Activated naive CD4-positive, alpha-beta T cell treated with anti-CD3 and anti-CD28 coated beads, Interleukin-2, amount 10 ng/mL, durations not matched to agents 7 days and 5 days (primary cell): ENCODE data around the gene PPM1J.

Source experiments
- CTCF ChIA-PET: fragments of 350-600 bp; sonication (Branson Sonifier 250); formaldehyde crosslinking; loops from one replicate; lab custom pipeline; 2021; ENCODE audit warnings: antibody characterized with exemption; lab: Charles Lee
- DNase-seq: peaks from one replicate; pipeline ENCODE4 v3.0.0-alpha.2; 2020
- H3K27ac Mint-ChIP-seq: one replicate; pipeline ENCODE4 v1.8.0; 2021; ENCODE audit warnings: mild to moderate bottlenecking, moderate library complexity, mixed read lengths
- H3K27me3 Mint-ChIP-seq: one replicate; pipeline ENCODE4 v1.8.0; 2021; ENCODE audit warnings: mild to moderate bottlenecking, mixed read lengths
- H3K36me3 Mint-ChIP-seq: one replicate; pipeline ENCODE4 v1.8.0; 2021; ENCODE audit warnings: mixed read lengths
- H3K4me1 Mint-ChIP-seq: one replicate; pipeline ENCODE4 v1.8.0; 2021; ENCODE audit warnings: mixed read lengths
- H3K4me3 Mint-ChIP-seq: one replicate; pipeline ENCODE4 v1.8.0; 2021; ENCODE audit warnings: mild to moderate bottlenecking, moderate library complexity, mixed read lengths
- H3K9me3 Mint-ChIP-seq: one replicate; pipeline ENCODE4 v1.8.0; 2021; ENCODE audit warnings: mixed read lengths

Gene PPM1J

GRCh38 chr1:112715264-112716053 lies at the start of gene PPM1J:
Gene PPM1J (minus strand): TSS chr1:112715332. CDS start chr1:112715301, 31 bp downstream.
- Mint-ChIP-seq H3K27me3 (peaks cover 86% of the 10 kb centered on the region), H3K4me3 (peak within 1 kb of the TSS; percentile 79), H3K9me3 (no peaks in the 10 kb centered on the region), H3K27ac (no peak within 1 kb of the TSS), H3K36me3 (no peaks in the 10 kb centered on the region), H3K4me1 (peaks cover 23% of the 10 kb centered on the region)
- CTCF ChIA-PET = interaction anchor here (0.6 to 10.6 kb wide), 24 partner anchors 8 to 425 kb away, joined by 3 to 224 read pairs (median 4); partner anchors contain the start of genes LRIG2 and RHOC
- DNase-seq = peak; percentile 99

- Mint-ChIP-seq H3K9me3 (no peaks in the 10 kb centered on the region), H3K36me3 (no peaks in the 10 kb centered on the region), H3K4me1 (peaks cover 5% of the 10 kb centered on the region), H3K4me3 (no peak overlapping the region), H3K27me3 (peaks cover 23% of the 10 kb centered on the region), H3K27ac (no peak overlapping the region)
- no peak for DNase-seq
- CTCF ChIA-PET = no interaction called here
These were observed 47.7 kb upstream of the PPM1J start for GRCh38 chr1:112762541-112763500.

GRCh38 chr1:112761714-112762480 lies 46.8 kb upstream of the PPM1J start:
- no peak overlapping the region for H3K27ac Mint-ChIP-seq
- no peaks in the 10 kb centered on the region for H3K36me3 Mint-ChIP-seq
- H3K4me1 Mint-ChIP-seq = peaks cover 5% of the 10 kb centered on the region
- no peak overlapping the region for H3K4me3 Mint-ChIP-seq
- no peaks in the 10 kb centered on the region for H3K9me3 Mint-ChIP-seq
- CTCF ChIA-PET = no interaction called here
- no peak for DNase-seq
- H3K27me3 Mint-ChIP-seq = peaks cover 22% of the 10 kb centered on the region

- peaks cover 5% of the 10 kb centered on the region for H3K4me1 Mint-ChIP-seq
- DNase-seq = no peak
- no peaks in the 10 kb centered on the region for H3K36me3 Mint-ChIP-seq
- no peak overlapping the region for H3K27ac Mint-ChIP-seq
- H3K27me3 Mint-ChIP-seq = peaks cover 33% of the 10 kb centered on the region
- H3K4me3 Mint-ChIP-seq = no peak overlapping the region
- CTCF ChIA-PET = no interaction called here
- peaks cover 3% of the 10 kb centered on the region for H3K9me3 Mint-ChIP-seq
These were observed 44.1 kb upstream of the PPM1J start for GRCh38 chr1:112759228-112759627.

GRCh38 chr1:112754116-112754628 lies 39.0 kb upstream of the PPM1J start:
- no peak overlapping the region for H3K27ac Mint-ChIP-seq
- CTCF ChIA-PET = no interaction called here
- no peaks in the 10 kb centered on the region for H3K36me3 Mint-ChIP-seq
- no peak for DNase-seq
- peaks cover 1% of the 10 kb centered on the region for H3K4me1 Mint-ChIP-seq
- peaks cover 3% of the 10 kb centered on the region for H3K9me3 Mint-ChIP-seq
- H3K4me3 Mint-ChIP-seq = no peak overlapping the region
- H3K27me3 Mint-ChIP-seq = peaks cover 34% of the 10 kb centered on the region

GRCh38 chr1:112748396-112748795 lies 33.3 kb upstream of the PPM1J start:
- CTCF ChIA-PET = no interaction called here
- no peaks in the 10 kb centered on the region for H3K9me3 Mint-ChIP-seq
- no peaks in the 10 kb centered on the region for H3K36me3 Mint-ChIP-seq
- H3K4me1 Mint-ChIP-seq = peaks cover 2% of the 10 kb centered on the region
- no peak overlapping the region for H3K27ac Mint-ChIP-seq
- no peak overlapping the region for H3K4me3 Mint-ChIP-seq
- no peak for DNase-seq
- H3K27me3 Mint-ChIP-seq = peaks cover 49% of the 10 kb centered on the region

GRCh38 chr1:112744009-112744578 lies 29.0 kb upstream of the PPM1J start:
- Mint-ChIP-seq H3K4me1 (peaks cover 4% of the 10 kb centered on the region), H3K36me3 (no peaks in the 10 kb centered on the region), H3K27ac (no peak overlapping the region), H3K9me3 (no peaks in the 10 kb centered on the region), H3K4me3 (no peak overlapping the region), H3K27me3 (peaks cover 81% of the 10 kb centered on the region)
- CTCF ChIA-PET = interaction anchor here (1.4 kb wide), 1 partner anchor 28 kb away, joined by 8 read pairs; the partner anchor contains the start of gene PPM1J
- DNase-seq = no peak

GRCh38 chr1:112743174-112744008 lies 28.3 kb upstream of the PPM1J start:
- no peak for DNase-seq
- CTCF ChIA-PET = interaction anchor here (1.4 kb wide), 1 partner anchor 27 kb away, joined by 8 read pairs; the partner anchor contains the start of gene PPM1J
- no peak overlapping the region for H3K4me3 Mint-ChIP-seq
- H3K9me3 Mint-ChIP-seq = no peaks in the 10 kb centered on the region
- H3K27ac Mint-ChIP-seq = no peak overlapping the region
- H3K27me3 Mint-ChIP-seq = peaks cover 83% of the 10 kb centered on the region
- peaks cover 4% of the 10 kb centered on the region for H3K4me1 Mint-ChIP-seq
- H3K36me3 Mint-ChIP-seq = no peaks in the 10 kb centered on the region

GRCh38 chr1:112737573-112737972 lies 22.4 kb upstream of the PPM1J start:
- peaks cover 36% of the 10 kb centered on the region for H3K27me3 Mint-ChIP-seq
- CTCF ChIA-PET = no interaction called here
- no peak overlapping the region for H3K27ac Mint-ChIP-seq
- no peak overlapping the region for H3K4me3 Mint-ChIP-seq
- H3K4me1 Mint-ChIP-seq = no peaks in the 10 kb centered on the region
- no peaks in the 10 kb centered on the region for H3K36me3 Mint-ChIP-seq
- no peaks in the 10 kb centered on the region for H3K9me3 Mint-ChIP-seq
- DNase-seq = no peak

GRCh38 chr1:112735752-112736151 lies 20.6 kb upstream of the PPM1J start:
- DNase-seq = no peak
- H3K36me3 Mint-ChIP-seq = no peaks in the 10 kb centered on the region
- no peak overlapping the region for H3K4me3 Mint-ChIP-seq
- H3K4me1 Mint-ChIP-seq = no peaks in the 10 kb centered on the region
- CTCF ChIA-PET = no interaction called here
- H3K27ac Mint-ChIP-seq = no peak overlapping the region
- peaks cover 18% of the 10 kb centered on the region for H3K27me3 Mint-ChIP-seq
- H3K9me3 Mint-ChIP-seq = no peaks in the 10 kb centered on the region

GRCh38 chr1:112731451-112731850 lies 16.3 kb upstream of the PPM1J start:
- H3K36me3 Mint-ChIP-seq = no peaks in the 10 kb centered on the region
- no peak overlapping the region for H3K27ac Mint-ChIP-seq
- no peaks in the 10 kb centered on the region for H3K9me3 Mint-ChIP-seq
- H3K4me1 Mint-ChIP-seq = no peaks in the 10 kb centered on the region
- no peak overlapping the region for H3K4me3 Mint-ChIP-seq
- peaks cover 13% of the 10 kb centered on the region for H3K27me3 Mint-ChIP-seq
- no peak for DNase-seq
- CTCF ChIA-PET = no interaction called here

- no peaks in the 10 kb centered on the region for H3K9me3 Mint-ChIP-seq
- peaks cover 13% of the 10 kb centered on the region for H3K27me3 Mint-ChIP-seq
- no peak overlapping the region for H3K27ac Mint-ChIP-seq
- no peaks in the 10 kb centered on the region for H3K36me3 Mint-ChIP-seq
- H3K4me3 Mint-ChIP-seq = no peak overlapping the region
- CTCF ChIA-PET = interaction anchor here (0.9 to 1.8 kb wide), 2 partner anchors 11 to 343 kb away, joined by 3 to 4 read pairs; partner anchors contain the start of gene LRIG2
- H3K4me1 Mint-ChIP-seq = no peaks in the 10 kb centered on the region
- no peak for DNase-seq
These were observed 14.8 kb upstream of the PPM1J start for GRCh38 chr1:112729909-112730308.
